Measurements from ENCODE around the gene GRK5. TPM values are rescaled to one million over a fixed set of nuclear protein-coding genes. Genes with fewer than 3 reads are reported as not detected.

GRK5 gene
- total RNA-seq, 1 experiment from 2014 or later, result 58.2 TPM

GRCh38 chr10:119478111-119478802 is 270.9 kb downstream of the GRK5 start:
- no TSS peak for BruUV-seq (replicated peaks)
- Histone ChIP-seq H3K4me3 (ENCODE audit: low read depth, low read length, poor library complexity, severe bottlenecking) (no peak overlapping the region), H3K27me3 (replicated peaks; ENCODE audit: insufficient read depth, low read depth, low read length, poor library complexity) (peaks cover 6% of the 10 kb centered on the region), H3K4me1 (ENCODE audit: insufficient read depth, low read length, poor library complexity, severe bottlenecking) (peaks cover 13% of the 10 kb centered on the region), H3K36me3 (ENCODE audit: insufficient read depth, low read length, poor library complexity, severe bottlenecking) (no peaks in the 10 kb centered on the region), H3K27ac (ENCODE audit: low read depth, low read length, poor library complexity, severe bottlenecking) (no peak overlapping the region), H3K9me3 (ENCODE audit: low read depth, low read length, poor library complexity, severe bottlenecking) (no peaks in the 10 kb centered on the region)
- DNase-seq (ENCODE audit: low spot score), result no peak
- CTCF ChIA-PET, result no interaction called here
- POLR2A ChIA-PET (ENCODE audit: low non-redundant PET), result no interaction called here
- TF ChIP-seq EZH2 (IDR thresholded peaks at IDR 0.05; ENCODE audit: borderline replicate concordance, low read depth, low read length, poor library complexity, severe bottlenecking) (no peak), CTCF (conservative IDR thresholded peaks at IDR 0.05; ENCODE audit: low read depth, low read length) (no peak)
- intact Hi-C loops (cut with micrococcal nuclease; ENCODE audit: unreplicated experiment), result no loop called here

- H3K36me3 ChIP-seq (ENCODE audit: insufficient read depth, low read length, poor library complexity, severe bottlenecking), result no peaks in the 10 kb centered on the region
- no peak for TF ChIP-seq EZH2 (IDR thresholded peaks at IDR 0.05; ENCODE audit: borderline replicate concordance, low read depth, low read length, poor library complexity, severe bottlenecking)
- TF ChIP-seq CTCF (conservative IDR thresholded peaks at IDR 0.05; ENCODE audit: low read depth, low read length), result no peak
- no TSS peak for BruUV-seq (replicated peaks)
- peaks cover 13% of the 10 kb centered on the region for H3K4me1 ChIP-seq (ENCODE audit: insufficient read depth, low read length, poor library complexity, severe bottlenecking)
- POLR2A ChIA-PET (ENCODE audit: low non-redundant PET), result no interaction called here
- H3K27me3 ChIP-seq (replicated peaks; ENCODE audit: insufficient read depth, low read depth, low read length, poor library complexity), result peaks cover 6% of the 10 kb centered on the region
- no peak overlapping the region for H3K27ac ChIP-seq (ENCODE audit: low read depth, low read length, poor library complexity, severe bottlenecking)
- intact Hi-C loops (cut with micrococcal nuclease; ENCODE audit: unreplicated experiment), result no loop called here
- DNase-seq (ENCODE audit: low spot score), result peak; percentile 23
- CTCF ChIA-PET, result no interaction called here
- H3K9me3 ChIP-seq (ENCODE audit: low read depth, low read length, poor library complexity, severe bottlenecking), result no peaks in the 10 kb centered on the region
- no peak overlapping the region for H3K4me3 ChIP-seq (ENCODE audit: low read depth, low read length, poor library complexity, severe bottlenecking)
These were observed 271.5 kb downstream of the GRK5 start for GRCh38 chr10:119478811-119479341.

- peak; percentile 46 for DNase-seq (ENCODE audit: low spot score)
- ChIA-PET CTCF (no interaction called here), POLR2A (ENCODE audit: low non-redundant PET) (no interaction called here)
- no peak for TF ChIP-seq CTCF (conservative IDR thresholded peaks at IDR 0.05; ENCODE audit: low read depth, low read length)
- no peak for TF ChIP-seq EZH2 (IDR thresholded peaks at IDR 0.05; ENCODE audit: borderline replicate concordance, low read depth, low read length, poor library complexity, severe bottlenecking)
- Histone ChIP-seq H3K36me3 (ENCODE audit: insufficient read depth, low read length, poor library complexity, severe bottlenecking) (no peaks in the 10 kb centered on the region), H3K9me3 (ENCODE audit: low read depth, low read length, poor library complexity, severe bottlenecking) (no peaks in the 10 kb centered on the region), H3K4me3 (ENCODE audit: low read depth, low read length, poor library complexity, severe bottlenecking) (no peak overlapping the region), H3K27me3 (replicated peaks; ENCODE audit: insufficient read depth, low read depth, low read length, poor library complexity) (peaks cover 6% of the 10 kb centered on the region), H3K27ac (ENCODE audit: low read depth, low read length, poor library complexity, severe bottlenecking) (no peak overlapping the region), H3K4me1 (ENCODE audit: insufficient read depth, low read length, poor library complexity, severe bottlenecking) (peaks cover 13% of the 10 kb centered on the region)
- BruUV-seq (replicated peaks), result no TSS peak
- intact Hi-C loops (cut with micrococcal nuclease; ENCODE audit: unreplicated experiment), result no loop called here
These were observed 272.2 kb downstream of the GRK5 start for GRCh38 chr10:119479532-119479931.
